ENCODE data around the gene NHLH1.

The NHLH1 gene

GRCh38 chr1:160409486-160409885 lies 42.6 kb downstream of the NHLH1 start:
- H3K27ac ChIP-seq (ENCODE audit: low read length): no peak overlapping the region
- H4K20me1 ChIP-seq (ENCODE audit: insufficient read depth, low read length): no peaks in the 10 kb centered on the region
- H3F3A ChIP-seq (ENCODE audit: insufficient read depth, low read length): no peaks in the 10 kb centered on the region
- no peak overlapping the region for H3K4me3 ChIP-seq (ENCODE audit: low read length)
- H3K4me1 ChIP-seq (ENCODE audit: low read length): no peaks in the 10 kb centered on the region
- H3K9ac ChIP-seq (ENCODE audit: low read length): no peak overlapping the region
- H2AFZ ChIP-seq (ENCODE audit: low read length): no peak overlapping the region
- no peak for DNase-seq
- no peaks in the 10 kb centered on the region for H3K27me3 ChIP-seq (replicated peaks; ENCODE audit: insufficient read depth, low read length)
- H3K9me2 ChIP-seq (replicated peaks; ENCODE audit: insufficient read depth, low read length): no peaks in the 10 kb centered on the region
- H3K4me2 ChIP-seq (ENCODE audit: low read depth, low read length): no peak overlapping the region
- H3K36me3 ChIP-seq (replicated peaks; ENCODE audit: insufficient read depth, low read length): no peaks in the 10 kb centered on the region
- no peaks in the 10 kb centered on the region for H3K9me3 ChIP-seq (replicated peaks; ENCODE audit: insufficient read depth, low read length)
- no peaks in the 10 kb centered on the region for H3K79me2 ChIP-seq (ENCODE audit: low read length)
- no peak for TF ChIP-seq EZH2phosphoT487 (IDR thresholded peaks at IDR 0.05; ENCODE audit: low read length)
- TF ChIP-seq EZH2 (optimal IDR thresholded peaks at IDR 0.05; ENCODE audit: low read depth, low read length): no peak
- no peak for TF ChIP-seq CTCF (IDR thresholded peaks at IDR 0.05; ENCODE audit: low read length)

GRCh38 chr1:160410406-160411005 lies 43.6 kb downstream of the NHLH1 start:
- Histone ChIP-seq H3K27me3 (replicated peaks; ENCODE audit: insufficient read depth, low read length) (no peaks in the 10 kb centered on the region), H3F3A (ENCODE audit: insufficient read depth, low read length) (no peaks in the 10 kb centered on the region), H3K36me3 (replicated peaks; ENCODE audit: insufficient read depth, low read length) (no peaks in the 10 kb centered on the region), H3K4me1 (ENCODE audit: low read length) (no peaks in the 10 kb centered on the region), H3K4me3 (ENCODE audit: low read length) (no peak overlapping the region), H4K20me1 (ENCODE audit: insufficient read depth, low read length) (no peaks in the 10 kb centered on the region), H3K27ac (ENCODE audit: low read length) (no peak overlapping the region), H3K9me2 (replicated peaks; ENCODE audit: insufficient read depth, low read length) (no peaks in the 10 kb centered on the region), H3K9me3 (replicated peaks; ENCODE audit: insufficient read depth, low read length) (no peaks in the 10 kb centered on the region), H3K9ac (ENCODE audit: low read length) (no peak overlapping the region), H3K4me2 (ENCODE audit: low read depth, low read length) (no peak overlapping the region), H2AFZ (ENCODE audit: low read length) (no peak overlapping the region), H3K79me2 (ENCODE audit: low read length) (no peaks in the 10 kb centered on the region)
- DNase-seq: no peak
- no peak for TF ChIP-seq CTCF (IDR thresholded peaks at IDR 0.05; ENCODE audit: low read length)
- TF ChIP-seq EZH2phosphoT487 (IDR thresholded peaks at IDR 0.05; ENCODE audit: low read length): no peak
- no peak for TF ChIP-seq EZH2 (optimal IDR thresholded peaks at IDR 0.05; ENCODE audit: low read depth, low read length)

GRCh38 chr1:160411271-160412027 lies 44.6 kb downstream of the NHLH1 start:
- Histone ChIP-seq H3K27me3 (replicated peaks; ENCODE audit: insufficient read depth, low read length) (no peaks in the 10 kb centered on the region), H3F3A (ENCODE audit: insufficient read depth, low read length) (no peaks in the 10 kb centered on the region), H3K9me3 (replicated peaks; ENCODE audit: insufficient read depth, low read length) (no peaks in the 10 kb centered on the region), H3K27ac (ENCODE audit: low read length) (no peak overlapping the region), H2AFZ (ENCODE audit: low read length) (no peak overlapping the region), H3K9ac (ENCODE audit: low read length) (no peak overlapping the region), H3K4me3 (ENCODE audit: low read length) (no peak overlapping the region), H3K4me1 (ENCODE audit: low read length) (no peaks in the 10 kb centered on the region), H4K20me1 (ENCODE audit: insufficient read depth, low read length) (no peaks in the 10 kb centered on the region), H3K9me2 (replicated peaks; ENCODE audit: insufficient read depth, low read length) (no peaks in the 10 kb centered on the region), H3K36me3 (replicated peaks; ENCODE audit: insufficient read depth, low read length) (no peaks in the 10 kb centered on the region), H3K4me2 (ENCODE audit: low read depth, low read length) (no peak overlapping the region), H3K79me2 (ENCODE audit: low read length) (no peaks in the 10 kb centered on the region)
- TF ChIP-seq EZH2 (optimal IDR thresholded peaks at IDR 0.05; ENCODE audit: low read depth, low read length): no peak
- no peak for TF ChIP-seq EZH2phosphoT487 (IDR thresholded peaks at IDR 0.05; ENCODE audit: low read length)
- TF ChIP-seq CTCF (IDR thresholded peaks at IDR 0.05; ENCODE audit: low read length): 0 out of 2 replicates have a peak, but pooled peaks have one; percentile 6
- no peak for DNase-seq
